Vagina (tissue), 2 donors: Measurements from ENCODE around the gene SIGLEC10.

Source experiments
- CTCF ChIP-seq, 3 experiments: fragments of 450-650 bp in 2 of 3; fragments of 200-600 bp in 1 of 3; sonication (generic) in 1 of 3; IDR thresholded peaks; one replicate each; pipeline ENCODE4 v1.5.1; 2017 to 2019; ENCODE audit warnings: antibody characterized with exemption in 3 of 3, mild to moderate bottlenecking in 2 of 3, moderate library complexity in 2 of 3
- POLR2A ChIP-seq, 2 donors: fragments of 450-650 bp; IDR thresholded peaks; one replicate each; pipeline ENCODE4 v1.6.1; 2017; ENCODE audit warnings: antibody characterized with exemption in 2 of 2, mild to moderate bottlenecking in 2 of 2, moderate library complexity in 2 of 2
- POLR2AphosphoS5 ChIP-seq, 2 donors: sonication (generic); formaldehyde crosslinking; IDR thresholded peaks; one replicate each; pipeline ENCODE4 v1.9.0; 2017; ENCODE audit warnings: antibody characterized with exemption in 2 of 2, mild to moderate bottlenecking in 2 of 2, low read depth in 1 of 2; ENCODE audit not compliant: insufficient read depth in 1 of 2

GRCh38 chr19:51466723-51467122 is 49.3 kb upstream of the SIGLEC10 start:
- no peak for TF ChIP-seq CTCF (IDR thresholded peaks at IDR 0.05)
- TF ChIP-seq POLR2AphosphoS5 (IDR thresholded peaks at IDR 0.05; ENCODE audit: insufficient read depth in 1 of 2, low read depth in 1 of 2), result no peak
- no peak for TF ChIP-seq POLR2A (IDR thresholded peaks at IDR 0.05)
